HG03432 (cell line): ENCODE data around the gene SPATS2L.

Experiments
- ATAC-seq: cut with Tn5 transposase; IDR thresholded peaks from one replicate; pipeline ENCODE4 v1.9.1; 2021; ENCODE audit warnings: mild to moderate bottlenecking, moderate library complexity; ENCODE audit not compliant: unreplicated experiment

SPATS2L gene, protein sequence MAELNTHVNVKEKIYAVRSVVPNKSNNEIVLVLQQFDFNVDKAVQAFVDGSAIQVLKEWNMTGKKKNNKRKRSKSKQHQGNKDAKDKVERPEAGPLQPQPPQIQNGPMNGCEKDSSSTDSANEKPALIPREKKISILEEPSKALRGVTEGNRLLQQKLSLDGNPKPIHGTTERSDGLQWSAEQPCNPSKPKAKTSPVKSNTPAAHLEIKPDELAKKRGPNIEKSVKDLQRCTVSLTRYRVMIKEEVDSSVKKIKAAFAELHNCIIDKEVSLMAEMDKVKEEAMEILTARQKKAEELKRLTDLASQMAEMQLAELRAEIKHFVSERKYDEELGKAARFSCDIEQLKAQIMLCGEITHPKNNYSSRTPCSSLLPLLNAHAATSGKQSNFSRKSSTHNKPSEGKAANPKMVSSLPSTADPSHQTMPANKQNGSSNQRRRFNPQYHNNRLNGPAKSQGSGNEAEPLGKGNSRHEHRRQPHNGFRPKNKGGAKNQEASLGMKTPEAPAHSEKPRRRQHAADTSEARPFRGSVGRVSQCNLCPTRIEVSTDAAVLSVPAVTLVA

DNA sequence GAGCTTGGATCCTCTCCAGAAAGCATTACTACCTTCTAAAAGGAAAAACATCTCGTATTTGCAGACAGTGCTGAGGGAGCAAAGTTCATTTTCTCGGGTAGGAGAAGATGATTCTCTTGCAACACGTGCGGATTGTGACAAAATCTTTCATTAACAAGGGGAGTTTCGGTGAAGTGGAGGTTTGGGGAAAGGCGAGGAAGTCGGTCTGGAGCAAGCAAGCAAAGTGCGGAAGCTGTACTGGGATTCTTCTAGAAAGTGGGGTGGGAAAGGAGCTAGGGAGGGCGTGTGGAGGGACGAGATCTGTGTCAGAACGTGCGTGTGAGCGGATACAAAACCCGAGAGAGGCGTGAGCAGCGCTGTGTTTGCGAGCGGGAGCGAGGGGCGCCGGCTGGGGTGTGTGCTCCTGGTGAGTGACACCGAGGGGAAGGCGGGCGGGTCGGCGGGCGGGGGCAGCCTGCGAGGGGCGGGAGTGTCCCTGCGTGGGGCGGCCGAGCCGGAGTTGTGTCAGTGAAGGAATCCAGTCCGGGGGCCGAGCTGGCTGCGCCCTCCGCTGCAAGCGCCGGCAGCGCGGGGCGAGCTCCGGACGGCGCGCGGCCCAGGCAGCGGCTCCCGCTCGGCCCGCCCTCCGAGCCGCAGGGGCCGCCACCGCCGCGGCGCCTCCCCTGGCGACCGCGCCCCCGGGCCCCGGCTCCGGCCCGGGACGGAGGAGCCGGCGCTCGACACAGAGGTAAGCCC, at the start of gene SPATS2L:
Gene SPATS2L, plus strand, starts transcription at position 498 of the 735 bp plus-strand sequence. CDS start 82,552 bp downstream, outside the sequence.
- peak; percentile 69 for ATAC-seq

DNA sequence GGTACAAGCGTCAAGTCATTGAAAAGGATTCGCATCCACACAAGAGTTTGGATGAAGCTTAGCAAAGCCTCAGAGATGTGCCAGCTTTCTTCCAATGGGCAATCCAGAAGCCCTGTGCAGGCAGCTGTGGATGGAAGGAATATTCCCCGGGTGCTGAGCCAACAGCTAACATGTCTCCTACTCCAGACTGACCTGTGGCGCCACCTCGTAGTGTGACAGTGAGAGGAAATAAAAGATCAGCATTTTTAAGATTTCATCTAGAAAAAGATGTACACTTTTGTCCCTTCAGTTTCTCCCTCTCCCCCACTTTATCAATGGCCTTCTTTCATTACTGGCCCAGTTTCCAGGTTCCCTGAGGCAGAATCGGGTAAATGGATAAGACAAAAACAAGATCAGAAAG, 48.9 kb upstream of the SPATS2L start:
- ATAC-seq, result no peak

DNA sequence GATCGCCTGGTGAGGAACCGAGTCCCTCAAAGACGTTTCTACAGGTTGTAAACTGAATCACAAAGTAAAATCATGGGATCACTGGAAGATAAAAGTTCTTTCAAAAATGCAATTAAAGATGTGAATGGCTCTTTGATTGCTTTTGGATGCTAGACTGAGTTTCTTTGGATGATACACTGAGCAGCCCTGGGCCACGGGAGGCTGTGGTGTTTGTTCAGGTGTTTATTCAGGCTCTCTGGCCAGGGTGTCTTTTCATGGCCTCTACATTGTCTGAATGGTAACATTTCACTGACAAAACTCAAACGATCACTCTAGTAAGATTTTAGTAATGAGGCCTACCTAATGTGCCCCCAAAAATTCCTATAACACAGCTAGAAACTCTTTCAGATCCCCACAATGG, 48.4 kb upstream of the SPATS2L start:
- no peak for ATAC-seq

DNA sequence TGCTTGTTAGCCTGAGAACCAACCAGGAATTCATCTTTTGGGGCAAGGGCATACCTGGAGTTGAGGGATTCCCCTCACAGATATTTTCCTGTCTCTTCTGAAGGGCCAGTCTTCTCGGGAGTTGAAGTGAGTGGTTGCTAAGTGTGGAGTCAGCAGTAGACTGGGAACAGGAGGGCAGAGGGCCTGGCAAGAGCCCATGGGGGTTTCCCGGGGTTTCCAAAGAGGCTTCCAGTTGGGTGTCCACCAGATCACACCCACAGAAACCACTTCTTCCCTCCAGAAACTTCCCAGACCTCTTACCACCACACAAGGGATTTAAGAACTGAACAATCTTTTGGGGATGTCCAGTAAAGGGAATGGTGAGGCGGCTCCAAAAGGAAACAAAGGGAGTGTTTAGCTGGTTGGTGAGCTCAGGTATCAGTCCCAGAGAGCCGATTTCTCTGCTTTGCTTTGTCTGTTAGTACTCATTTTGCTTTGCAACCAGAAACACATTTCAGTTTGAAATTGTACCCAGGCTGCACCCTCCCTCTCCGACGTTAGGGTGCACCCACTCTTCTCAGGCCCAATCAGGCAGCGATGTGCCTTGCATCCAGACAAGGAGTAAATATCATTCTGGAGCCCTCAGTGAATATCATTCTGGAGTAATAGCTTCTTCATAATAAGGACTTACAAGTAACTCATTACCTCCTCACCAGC, 47.5 kb upstream of the SPATS2L start:
- no peak for ATAC-seq

GRCh38 chr2:200259577-200259957, 46.9 kb upstream of the SPATS2L start:
- no peak for ATAC-seq

DNA sequence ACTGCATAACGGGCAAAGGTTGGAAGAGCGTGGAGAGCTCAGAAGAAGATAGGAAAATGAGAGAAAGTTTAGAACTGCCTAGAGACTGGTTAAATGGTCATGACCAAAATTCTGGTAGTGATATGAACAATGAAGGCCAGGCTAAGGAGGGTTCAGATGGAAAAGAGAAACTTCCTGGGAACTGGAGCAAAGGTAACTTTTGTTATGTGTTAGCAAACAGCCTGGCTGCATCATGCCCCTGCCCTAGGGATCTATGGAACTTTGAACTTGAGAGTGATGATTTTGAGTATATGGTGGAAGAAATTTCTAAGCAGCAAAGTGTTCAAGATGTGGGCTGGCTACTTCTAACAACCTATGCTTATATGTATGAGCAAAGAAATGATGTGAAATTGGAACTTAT, 44.4 kb upstream of the SPATS2L start:
- no peak for ATAC-seq

DNA sequence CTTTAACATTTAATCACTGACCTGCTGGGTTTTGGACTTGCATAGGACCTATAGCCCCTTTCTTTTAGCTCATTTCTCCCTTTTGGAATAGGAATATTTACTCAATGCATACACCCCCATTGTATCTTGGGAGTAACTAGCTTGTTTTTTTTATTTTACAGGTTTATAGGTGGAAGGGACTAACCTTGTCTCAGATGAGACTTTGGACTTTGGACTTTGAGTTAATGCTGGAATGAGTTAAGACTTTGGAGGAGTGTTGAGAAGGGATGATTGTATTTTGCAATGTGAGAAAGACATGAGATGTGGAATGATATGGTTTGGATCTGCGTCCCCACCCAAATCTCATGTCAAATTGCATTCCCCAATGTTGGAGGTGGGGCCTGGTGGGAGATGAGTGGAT, 43.2 kb upstream of the SPATS2L start:
- no peak for ATAC-seq

- ATAC-seq, result no peak
Measured at GRCh38 chr2:200264631-200265030, 41.9 kb upstream of the SPATS2L start.

DNA sequence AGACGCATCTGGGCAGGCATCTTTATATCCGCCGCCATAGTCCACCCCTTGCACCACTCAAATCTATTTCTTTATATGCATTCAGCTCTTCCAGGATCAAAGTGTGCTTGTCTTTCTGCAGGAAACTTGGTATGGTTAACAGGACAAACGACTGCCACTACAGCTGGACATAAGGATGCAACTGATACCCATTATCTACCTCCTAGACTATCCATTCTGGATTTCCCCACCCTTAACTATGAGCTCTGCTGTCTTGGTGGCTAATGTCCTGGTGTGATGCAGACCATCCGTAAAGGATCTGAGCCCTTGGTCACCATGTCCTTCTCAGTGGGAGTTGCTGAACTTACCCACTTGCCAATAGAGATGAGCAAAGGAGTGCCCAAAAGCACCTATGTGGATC, 40.1 kb upstream of the SPATS2L start:
- ATAC-seq, result no peak

DNA sequence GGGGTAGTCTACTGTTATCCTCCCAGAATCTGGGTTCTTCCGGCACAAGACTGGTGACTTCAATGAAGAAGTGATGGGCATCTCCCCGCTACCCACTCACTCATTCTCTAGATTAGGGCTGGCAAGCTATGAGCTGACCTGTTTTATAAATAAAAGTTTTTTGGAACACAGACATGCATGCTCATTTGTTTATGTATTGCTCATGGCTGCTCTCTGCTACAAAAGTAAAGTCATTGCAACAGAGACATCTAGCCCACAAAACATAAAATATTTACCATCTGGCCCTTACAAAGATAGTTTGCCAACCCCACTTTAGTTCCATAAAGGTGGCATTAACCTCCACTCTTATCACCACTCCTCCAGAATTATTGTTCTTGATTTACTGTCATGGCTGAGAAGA, 39.1 kb upstream of the SPATS2L start:
- no peak for ATAC-seq

- no peak for ATAC-seq
Measured at GRCh38 chr2:200270732-200271131, 35.8 kb upstream of the SPATS2L start.

- ATAC-seq, result no peak
Measured at GRCh38 chr2:200272320-200272719, 34.2 kb upstream of the SPATS2L start.

DNA sequence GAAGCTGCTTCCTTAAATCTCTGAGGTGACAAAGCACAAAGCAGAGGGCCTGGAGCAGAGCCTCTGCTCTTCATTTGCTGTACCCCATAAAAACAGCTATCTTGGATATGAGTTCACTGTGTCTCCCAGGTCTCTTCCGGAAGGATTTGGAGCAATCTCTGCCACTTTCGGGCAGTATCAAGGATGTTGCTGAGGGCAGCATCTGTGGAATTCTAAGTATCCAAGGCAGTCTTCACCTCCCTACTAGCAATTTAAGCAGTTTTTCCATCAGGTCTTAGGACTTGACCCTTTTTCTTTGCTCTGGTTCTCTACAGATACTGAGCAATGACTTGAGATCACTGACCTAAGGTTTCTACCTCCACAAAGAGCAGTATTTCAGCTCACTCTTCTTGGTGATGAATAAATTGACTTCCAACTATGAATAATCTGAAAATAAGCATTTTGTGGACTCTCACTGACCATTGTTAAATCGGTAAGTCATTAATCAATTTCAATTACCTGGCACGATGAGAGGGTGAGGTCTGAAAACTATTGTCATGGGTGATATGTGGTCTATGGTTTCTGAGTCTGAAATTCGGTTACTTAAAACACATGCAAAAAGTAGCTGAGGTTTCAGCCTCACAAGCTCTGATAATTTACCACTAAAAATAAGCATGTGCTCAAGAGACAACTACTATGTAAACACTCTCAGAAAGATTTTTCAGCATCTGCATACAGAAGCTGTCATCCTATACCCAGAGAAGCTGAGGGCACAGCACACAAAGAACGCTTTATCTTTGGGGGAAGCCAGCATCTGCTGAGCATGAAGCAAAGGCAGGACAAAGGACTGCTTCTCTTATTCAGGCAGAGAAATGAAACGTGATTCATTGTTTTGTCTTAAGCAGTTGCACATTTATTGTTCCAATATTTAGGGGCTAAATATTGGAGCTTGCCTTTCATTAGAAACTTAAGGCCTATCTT, 32.1 kb upstream of the SPATS2L start:
- ATAC-seq, result peak; percentile 55

DNA sequence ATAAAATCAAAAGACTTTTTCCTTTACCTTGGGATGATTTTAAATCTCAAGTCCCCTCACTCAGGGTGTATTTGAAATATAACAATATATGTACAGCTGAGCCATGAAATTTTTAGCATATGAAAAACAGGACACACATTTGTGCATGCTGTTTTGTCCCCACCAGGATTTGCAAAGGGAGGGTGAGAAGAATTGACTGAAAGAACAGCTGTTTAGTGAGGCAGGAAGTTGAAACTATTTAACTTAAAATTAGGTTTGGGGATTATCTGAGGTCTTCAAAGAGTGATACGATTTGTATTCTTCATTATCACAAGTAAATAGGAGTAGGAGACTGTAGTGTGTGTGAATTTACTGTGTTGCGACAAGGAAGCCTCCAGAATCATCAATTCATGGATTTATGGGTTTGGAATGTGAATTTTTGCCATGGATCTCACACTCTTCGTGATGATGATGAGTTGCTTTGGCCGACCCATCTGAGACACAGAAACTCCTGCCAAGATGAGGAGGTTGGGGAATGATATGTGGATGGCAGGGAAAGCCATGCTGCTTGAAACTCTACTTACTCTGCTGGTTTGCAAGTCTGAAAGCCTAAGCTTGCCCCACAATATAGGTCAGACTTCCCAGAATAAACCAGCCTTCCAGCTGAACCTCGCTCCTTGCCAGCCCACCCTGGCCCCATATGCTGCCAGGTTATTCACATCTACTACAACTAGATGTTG, 31.0 kb upstream of the SPATS2L start:
- no peak for ATAC-seq

GRCh38 chr2:200276472-200276871, 30.0 kb upstream of the SPATS2L start:
- no peak for ATAC-seq

- ATAC-seq, result no peak
Measured at GRCh38 chr2:200278694-200279316, 27.7 kb upstream of the SPATS2L start.

DNA sequence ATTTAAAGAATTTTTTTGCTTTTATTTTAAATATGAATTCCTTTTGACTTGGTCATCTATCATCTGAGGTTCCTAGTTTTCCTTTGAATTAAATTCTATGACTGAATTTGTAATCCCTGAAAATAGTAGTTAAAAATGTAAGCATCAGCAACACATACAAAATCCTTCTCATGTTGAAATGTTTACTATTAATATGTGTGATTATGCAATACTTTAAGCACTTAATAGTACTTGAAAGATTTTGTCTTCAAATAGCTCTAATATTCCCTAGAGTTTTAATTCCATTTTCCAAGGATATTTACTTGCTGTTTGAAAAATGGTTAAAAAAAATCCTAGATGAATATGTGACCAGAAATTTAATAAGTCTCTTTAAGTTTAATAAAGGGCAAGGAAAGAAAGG, 26.6 kb upstream of the SPATS2L start:
- no peak for ATAC-seq

- ATAC-seq, result no peak
Measured at GRCh38 chr2:200286578-200286977, 19.9 kb upstream of the SPATS2L start.
